Glomerular visceral epithelial cell (primary cell): Measurements from ENCODE around the gene AKT1.
A peak's percentile ranks its signal among the peaks of the same experiment; 100 is the strongest.
"Not testable (repeated sequence)": the region's sequence is repeated elsewhere in the genome, so short reads cannot be mapped to it uniquely, and the experiment has no call there.

Experiments
- DNase-seq: peaks from one replicate; pipeline ENCODE4 v3.0.0-alpha.2; 2016; ENCODE audit errors: extremely low spot score

The AKT1 gene

GRCh38 chr14:104739026-104739425 lies 56.5 kb downstream of the AKT1 start:
- DNase-seq: no peak

DNA sequence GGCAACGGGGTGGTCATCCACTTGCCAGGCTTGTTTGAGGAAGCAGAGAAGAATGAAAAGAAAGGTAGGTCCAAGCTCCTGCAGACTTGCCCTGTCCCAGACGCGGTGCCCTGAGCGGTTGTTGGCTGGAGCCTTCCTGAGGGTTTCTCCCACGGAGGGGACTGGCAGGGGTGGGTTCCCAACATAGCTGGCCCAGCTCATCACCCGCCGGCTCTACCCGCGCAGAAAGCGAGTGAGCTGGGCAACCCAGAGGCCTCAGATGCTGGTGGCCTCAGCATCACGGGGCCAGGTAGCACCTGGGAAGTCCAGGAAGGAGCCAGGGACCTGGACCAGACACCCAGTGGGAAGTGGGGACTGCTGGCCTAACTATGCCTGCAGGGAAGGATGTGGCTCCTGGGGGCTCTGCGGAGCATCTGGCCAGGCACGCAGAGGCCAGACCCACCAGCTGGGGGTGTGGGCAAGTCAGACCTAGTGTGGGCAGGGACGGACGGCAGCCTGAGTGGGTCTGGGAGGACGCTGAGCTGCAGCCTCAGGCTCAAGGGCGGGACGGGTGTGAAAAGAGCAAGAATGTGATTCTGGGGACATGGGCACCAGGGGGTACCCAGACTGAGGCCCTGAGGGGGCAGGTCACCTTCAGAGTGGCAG lies 57.1 kb downstream of the AKT1 start:
- DNase-seq: no peak

DNA sequence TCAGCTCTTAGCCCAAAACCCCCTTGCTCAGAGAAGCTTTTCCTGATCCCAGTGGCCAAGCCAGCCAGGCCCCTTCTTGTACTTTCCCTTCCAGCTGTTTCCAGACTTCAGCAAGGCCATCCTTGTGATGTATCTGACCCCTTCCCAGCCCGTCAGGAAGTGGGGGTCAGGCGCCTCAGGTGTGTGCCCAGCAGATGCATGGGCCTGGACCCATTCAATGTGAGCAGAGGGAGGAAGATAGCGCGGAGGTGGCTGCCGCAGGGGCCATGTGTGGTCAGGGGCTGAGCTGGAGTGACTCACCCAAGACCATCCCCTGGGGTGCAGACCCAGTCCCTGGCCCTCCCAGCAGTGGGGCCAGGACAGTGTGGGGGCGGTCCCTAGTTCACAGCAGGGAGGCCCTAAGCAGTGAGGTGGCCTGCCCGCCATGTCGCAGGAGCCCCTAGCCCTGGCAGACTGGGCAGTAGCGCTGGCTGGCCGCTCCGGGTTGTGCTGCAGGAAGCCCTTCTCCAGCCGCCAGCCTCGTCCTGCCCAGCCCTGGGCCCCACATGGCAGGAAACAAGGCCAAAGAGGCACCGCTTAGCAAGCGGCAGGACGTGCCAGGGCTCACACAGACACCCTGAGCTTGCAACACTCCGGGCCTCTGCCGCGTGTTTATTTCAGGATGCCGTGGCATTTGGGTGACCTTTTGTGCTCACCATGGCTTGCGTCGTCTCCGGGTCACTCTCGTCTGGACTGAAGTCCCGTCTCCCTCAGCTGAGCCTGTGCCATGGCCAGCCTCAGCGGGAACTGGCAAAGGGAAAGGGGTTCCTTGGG lies 59.5 kb downstream of the AKT1 start:
- DNase-seq: no peak

GRCh38 chr14:104734991-104735779 lies 60.4 kb downstream of the AKT1 start:
- DNase-seq: no peak

DNA sequence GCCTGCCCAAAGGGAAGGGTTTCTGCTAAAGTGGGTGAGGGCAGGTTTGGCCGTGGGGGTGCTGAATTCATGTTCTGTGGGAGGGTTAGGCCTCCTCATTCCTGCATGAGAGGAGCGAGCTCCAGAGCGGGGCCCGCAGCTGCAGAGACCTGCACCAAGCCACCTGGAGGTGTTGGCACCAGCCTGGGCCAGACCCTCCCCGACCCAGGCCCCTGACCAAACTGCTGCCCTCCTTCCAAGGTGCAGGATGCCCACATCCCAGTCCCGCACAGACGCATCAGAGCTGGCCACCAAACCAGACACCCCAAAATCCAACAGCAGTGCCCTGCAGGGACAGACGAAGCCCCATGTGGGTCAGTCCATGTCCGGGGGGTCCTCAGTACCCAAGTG lies 61.0 kb downstream of the AKT1 start:
- DNase-seq: no peak

DNA sequence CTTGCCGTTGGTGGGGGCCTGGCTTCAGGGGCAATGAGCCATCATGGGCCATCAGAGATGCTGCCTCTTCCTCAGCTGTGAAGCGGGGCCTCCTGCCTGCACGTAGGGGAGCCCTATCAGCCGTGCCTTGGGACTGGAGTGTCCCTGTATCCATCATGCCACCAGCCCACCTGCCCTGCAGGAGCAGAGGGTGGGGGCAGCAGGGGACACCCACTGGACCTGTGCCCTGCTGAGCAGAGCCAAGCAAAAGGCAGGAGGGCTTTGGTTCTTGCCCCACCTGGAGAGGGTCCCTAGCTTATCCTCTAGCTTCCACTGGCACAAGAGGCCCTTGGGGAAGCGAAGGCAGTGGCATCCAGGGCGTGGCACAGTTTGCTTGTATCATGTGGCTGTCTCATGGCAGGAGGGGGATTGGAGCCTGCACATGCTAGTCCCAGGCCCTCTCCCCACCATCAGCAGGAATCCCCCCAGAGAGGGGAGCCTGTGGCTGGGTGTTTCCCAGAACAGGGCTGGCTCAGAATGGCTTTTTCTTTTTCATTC lies 61.4 kb downstream of the AKT1 start:
- no peak for DNase-seq

DNA sequence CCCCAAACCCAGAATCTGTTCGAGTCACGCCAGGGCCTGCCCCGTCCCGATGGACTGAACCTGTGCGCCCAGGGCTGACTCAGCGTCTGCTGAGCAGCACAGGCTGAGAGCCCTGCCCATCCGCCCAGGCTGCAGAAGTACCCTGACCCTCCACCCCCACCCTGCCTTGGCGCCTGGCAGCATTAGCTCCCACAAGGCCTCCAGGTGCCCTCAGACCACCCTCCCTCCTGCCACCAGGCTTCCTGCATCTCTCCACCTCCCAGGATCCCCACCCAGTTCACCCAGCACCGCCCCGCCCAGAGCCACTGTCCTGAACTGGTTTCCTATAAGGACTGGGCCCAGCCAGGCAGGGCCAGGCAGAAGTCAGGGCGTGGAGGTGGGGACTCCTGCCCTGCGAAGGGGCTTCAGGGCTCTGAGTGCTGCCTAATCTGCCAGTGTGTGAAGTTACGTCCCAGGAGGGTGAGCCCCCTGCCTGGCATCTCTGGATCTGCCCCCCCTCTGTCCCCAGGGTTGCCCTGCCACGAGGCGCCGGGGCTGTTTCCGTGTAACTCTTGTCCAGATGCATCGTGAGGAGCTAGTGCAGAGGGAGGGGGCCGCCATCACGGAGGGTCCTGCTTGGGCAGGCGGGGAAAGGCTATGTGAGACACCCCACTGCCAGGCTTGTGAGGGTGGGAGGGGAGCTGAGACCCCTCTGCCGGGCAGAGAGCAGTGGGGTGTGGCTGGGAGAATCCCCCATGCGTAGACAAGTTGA lies 62.4 kb downstream of the AKT1 start:
- no peak for DNase-seq

DNA sequence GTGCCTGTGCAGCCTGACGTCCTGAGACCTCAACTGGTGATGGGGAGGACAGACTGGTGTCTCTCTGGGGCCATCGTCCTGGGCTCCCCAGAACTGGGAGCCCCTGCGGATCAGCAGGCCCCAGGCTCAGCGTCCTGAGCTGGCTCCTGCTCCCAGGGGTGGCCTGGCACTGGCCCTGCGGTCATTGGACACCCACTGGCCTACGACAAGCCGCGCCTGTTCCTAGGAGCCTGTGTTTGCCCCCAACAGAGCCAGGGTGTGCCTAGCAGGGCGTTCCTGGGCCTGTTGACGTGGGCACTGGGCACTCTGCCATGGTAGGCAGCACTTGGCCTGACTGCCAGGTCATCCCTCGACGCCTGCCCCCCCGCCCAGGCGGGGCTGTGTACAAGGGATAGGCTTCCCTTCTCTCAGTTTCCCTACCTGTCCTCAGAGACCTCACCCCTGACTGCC lies 63.2 kb downstream of the AKT1 start:
- DNase-seq: peak; percentile 51

DNA sequence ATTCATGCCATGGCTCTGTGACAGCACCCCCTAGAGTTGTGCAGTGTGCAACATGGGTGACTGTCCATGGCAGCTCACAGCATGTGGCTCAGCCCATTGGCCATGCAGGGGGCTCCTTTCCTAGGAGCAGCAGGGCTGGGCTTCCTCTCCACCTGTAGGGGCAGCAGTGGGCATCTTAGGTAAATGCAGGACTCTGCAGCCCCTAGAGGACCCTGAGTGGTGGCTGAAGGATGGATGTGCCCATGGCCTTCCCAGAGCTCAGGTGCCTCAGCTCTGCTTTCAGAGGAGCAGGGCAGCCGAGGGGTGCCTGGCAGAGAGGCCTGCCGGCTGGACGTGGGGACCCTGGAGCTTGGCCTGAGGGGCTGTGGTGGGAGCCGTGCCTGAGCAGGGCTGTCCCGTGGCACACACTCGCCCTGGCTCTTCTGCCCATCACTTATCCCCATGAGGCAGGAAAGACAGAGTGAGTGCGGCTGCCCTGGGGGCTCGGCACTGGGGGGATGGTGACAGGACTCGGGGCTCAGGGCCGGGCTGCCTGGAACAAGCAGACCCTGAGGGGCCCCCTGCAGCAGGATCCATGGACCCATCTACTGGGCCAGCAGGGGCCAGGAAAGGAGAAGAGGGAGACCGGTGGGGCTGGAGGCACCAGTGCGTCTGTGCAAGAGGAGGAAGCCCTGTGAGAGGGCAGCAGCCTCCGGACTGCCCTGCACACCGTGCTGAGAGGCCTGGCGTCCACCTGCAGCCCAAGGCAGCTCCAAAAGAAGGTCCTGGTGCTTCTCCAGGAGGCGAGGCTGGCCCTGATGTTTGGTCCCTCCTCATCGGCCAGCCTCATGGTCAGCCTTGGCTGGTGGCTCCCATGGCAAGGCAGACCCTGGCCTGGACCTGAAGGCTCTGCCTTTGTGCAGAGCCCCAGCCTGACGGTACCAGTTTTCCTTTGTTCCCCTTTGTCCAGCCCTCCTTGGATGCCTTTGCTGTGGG lies 63.9 kb downstream of the AKT1 start:
- no peak for DNase-seq

- DNase-seq: no peak
Measured at GRCh38 chr14:104730487-104730886, 65.1 kb downstream of the AKT1 start.

GRCh38 chr14:104729835-104730181 lies 65.7 kb downstream of the AKT1 start:
- DNase-seq: no peak

GRCh38 chr14:104729176-104729834 lies 66.2 kb downstream of the AKT1 start:
- not testable (repeated sequence) for DNase-seq

GRCh38 chr14:104728631-104729030 lies 66.9 kb downstream of the AKT1 start:
- DNase-seq: no peak

DNA sequence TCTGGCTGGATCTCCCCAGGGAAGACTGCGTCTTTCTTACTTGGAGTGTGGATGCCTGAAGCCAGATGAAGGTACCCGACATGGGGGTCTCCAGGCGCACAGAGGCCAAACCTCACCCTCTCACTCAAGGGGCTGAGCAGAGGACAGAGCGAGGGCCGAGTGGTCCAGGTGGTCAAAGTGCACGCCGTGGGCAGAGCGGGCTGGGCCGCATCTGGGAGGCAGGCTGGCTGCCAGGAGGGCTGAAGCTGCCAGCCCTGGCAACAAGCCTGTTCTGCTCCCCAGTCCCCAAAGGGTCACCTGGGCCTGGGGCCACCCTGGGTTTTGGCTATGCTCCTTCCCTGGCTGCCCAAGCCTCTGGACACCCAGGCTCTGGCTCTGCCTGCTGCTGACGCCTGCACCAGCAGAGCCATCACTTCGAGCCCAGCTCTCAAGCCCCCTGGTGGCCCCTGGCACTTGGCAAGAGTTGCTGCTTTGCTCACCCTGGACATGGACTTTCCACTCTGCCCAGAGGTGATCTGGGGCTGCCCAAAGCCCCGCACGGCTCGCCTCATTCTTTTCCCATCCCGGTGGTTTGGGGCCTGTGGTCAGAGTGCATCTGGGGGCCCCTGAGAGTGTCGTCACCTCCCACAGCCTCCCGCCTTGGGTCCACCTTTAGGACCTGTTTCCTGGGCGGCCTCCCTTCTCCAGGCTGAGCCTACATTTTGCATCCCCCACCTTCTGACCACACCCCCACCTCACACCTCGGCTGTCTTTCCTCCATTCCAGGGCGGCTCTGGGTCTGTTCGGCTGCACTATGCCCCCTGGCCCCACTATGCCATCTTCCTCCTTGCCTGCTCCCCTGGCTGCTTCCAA lies 68.7 kb downstream of the AKT1 start:
- peak; percentile 37 for DNase-seq

GRCh38 chr14:104725772-104726548 lies 69.6 kb downstream of the AKT1 start:
- no peak for DNase-seq

GRCh38 chr14:104724981-104725771 lies 70.4 kb downstream of the AKT1 start:
- DNase-seq: peak; percentile 49

- peak; percentile 39 for DNase-seq
Measured at GRCh38 chr14:104724407-104724980, 71.1 kb downstream of the AKT1 start.
